ENCODE data around the gene ZIC2.

ZIC2 gene

DNA sequence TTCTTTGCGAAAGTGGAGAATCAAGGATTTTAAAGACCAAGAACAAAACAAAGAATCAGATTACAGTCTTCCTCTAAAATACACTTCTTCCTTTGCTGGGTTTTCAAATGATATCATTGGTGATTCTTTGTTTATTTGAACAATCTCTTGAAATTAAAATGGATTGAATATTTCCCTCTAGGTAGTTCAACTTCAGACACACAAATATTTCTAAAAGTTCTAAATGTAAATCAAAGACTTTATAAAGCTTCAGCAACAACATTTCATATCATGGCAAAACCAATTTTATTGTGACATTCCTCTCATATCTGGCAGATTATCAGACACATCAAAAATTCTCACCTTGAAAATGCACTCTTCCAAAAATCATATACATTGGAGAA is 13.0 kb downstream of the ZIC2 start:
- ChIA-PET CTCF (interaction anchor here (0.6 kb wide), 1 partner anchor 96 kb away, joined by 3 read pairs; no protein-coding TSS in a partner anchor), POLR2A (interaction anchor here (2.1 kb wide), 1 partner anchor 13 kb away, joined by 6 read pairs; the partner anchor contains the start of gene ZIC2)
- H3K27ac ChIP-seq (ENCODE audit: extremely low read depth, low read depth, low read length): no peak overlapping the region
- H3K4me3 ChIP-seq (ENCODE audit: low read depth, low read length): no peak overlapping the region
- peaks cover 15% of the 10 kb centered on the region for H3K4me1 ChIP-seq (ENCODE audit: control insufficient read depth, insufficient read depth, low read length)
- H3K36me3 ChIP-seq (ENCODE audit: control insufficient read depth in 2 of 2, insufficient read depth in 1 of 2, low read length in 2 of 2): no peaks in the 10 kb centered on the region
- no peaks in the 10 kb centered on the region for H3K9me3 ChIP-seq (ENCODE audit: control insufficient read depth, insufficient read depth, low read depth, low read length)
- TF ChIP-seq, protein P1, sequence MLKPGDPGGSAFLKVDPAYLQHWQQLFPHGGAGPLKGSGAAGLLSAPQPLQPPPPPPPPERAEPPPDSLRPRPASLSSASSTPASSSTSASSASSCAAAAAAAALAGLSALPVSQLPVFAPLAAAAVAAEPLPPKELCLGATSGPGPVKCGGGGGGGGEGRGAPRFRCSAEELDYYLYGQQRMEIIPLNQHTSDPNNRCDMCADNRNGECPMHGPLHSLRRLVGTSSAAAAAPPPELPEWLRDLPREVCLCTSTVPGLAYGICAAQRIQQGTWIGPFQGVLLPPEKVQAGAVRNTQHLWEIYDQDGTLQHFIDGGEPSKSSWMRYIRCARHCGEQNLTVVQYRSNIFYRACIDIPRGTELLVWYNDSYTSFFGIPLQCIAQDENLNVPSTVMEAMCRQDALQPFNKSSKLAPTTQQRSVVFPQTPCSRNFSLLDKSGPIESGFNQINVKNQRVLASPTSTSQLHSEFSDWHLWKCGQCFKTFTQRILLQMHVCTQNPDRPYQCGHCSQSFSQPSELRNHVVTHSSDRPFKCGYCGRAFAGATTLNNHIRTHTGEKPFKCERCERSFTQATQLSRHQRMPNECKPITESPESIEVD (tag by site-specific recombination; IDR thresholded peaks at IDR 0.05): peak; percentile 71
- no peak for TF ChIP-seq ZIC2 (tag by site-specific recombination; IDR thresholded peaks at IDR 0.05)

- Histone ChIP-seq H3K9me3 (ENCODE audit: control insufficient read depth, insufficient read depth, low read depth, low read length) (no peaks in the 10 kb centered on the region), H3K4me1 (ENCODE audit: control insufficient read depth, insufficient read depth, low read length) (peaks cover 15% of the 10 kb centered on the region), H3K4me3 (ENCODE audit: low read depth, low read length) (peak overlapping the region; percentile 17), H3K36me3 (ENCODE audit: control insufficient read depth in 2 of 2, insufficient read depth in 1 of 2, low read length in 2 of 2) (no peaks in the 10 kb centered on the region), H3K27ac (ENCODE audit: extremely low read depth, low read depth, low read length) (no peak overlapping the region)
- POLR2A ChIA-PET: interaction anchor here (2.1 kb wide), 1 partner anchor 14 kb away, joined by 6 read pairs; the partner anchor contains the start of gene ZIC2
- no peak for TF ChIP-seq ZNF610 (tag by site-specific recombination; IDR thresholded peaks at IDR 0.05; ENCODE audit: borderline replicate concordance)
- TF ChIP-seq WT1 (tag by site-specific recombination; IDR thresholded peaks at IDR 0.05): no peak
- TF ChIP-seq ZNF248 (tag by site-specific recombination; IDR thresholded peaks at IDR 0.05): no peak
- TF ChIP-seq ZNF37A (tag by site-specific recombination; IDR thresholded peaks at IDR 0.05): no peak
- no peak for TF ChIP-seq HOXA7 (CRISPR knock-in tag; IDR thresholded peaks at IDR 0.05; ENCODE audit: borderline replicate concordance)
- no peak for TF ChIP-seq ZNF174 (tag by site-specific recombination; IDR thresholded peaks at IDR 0.05)
- CTCF ChIA-PET: interaction anchor here (0.6 kb wide), 1 partner anchor 97 kb away, joined by 3 read pairs; no protein-coding TSS in a partner anchor
Observed at GRCh38 chr13:99995104-99995588, 13.6 kb downstream of the ZIC2 start.

DNA sequence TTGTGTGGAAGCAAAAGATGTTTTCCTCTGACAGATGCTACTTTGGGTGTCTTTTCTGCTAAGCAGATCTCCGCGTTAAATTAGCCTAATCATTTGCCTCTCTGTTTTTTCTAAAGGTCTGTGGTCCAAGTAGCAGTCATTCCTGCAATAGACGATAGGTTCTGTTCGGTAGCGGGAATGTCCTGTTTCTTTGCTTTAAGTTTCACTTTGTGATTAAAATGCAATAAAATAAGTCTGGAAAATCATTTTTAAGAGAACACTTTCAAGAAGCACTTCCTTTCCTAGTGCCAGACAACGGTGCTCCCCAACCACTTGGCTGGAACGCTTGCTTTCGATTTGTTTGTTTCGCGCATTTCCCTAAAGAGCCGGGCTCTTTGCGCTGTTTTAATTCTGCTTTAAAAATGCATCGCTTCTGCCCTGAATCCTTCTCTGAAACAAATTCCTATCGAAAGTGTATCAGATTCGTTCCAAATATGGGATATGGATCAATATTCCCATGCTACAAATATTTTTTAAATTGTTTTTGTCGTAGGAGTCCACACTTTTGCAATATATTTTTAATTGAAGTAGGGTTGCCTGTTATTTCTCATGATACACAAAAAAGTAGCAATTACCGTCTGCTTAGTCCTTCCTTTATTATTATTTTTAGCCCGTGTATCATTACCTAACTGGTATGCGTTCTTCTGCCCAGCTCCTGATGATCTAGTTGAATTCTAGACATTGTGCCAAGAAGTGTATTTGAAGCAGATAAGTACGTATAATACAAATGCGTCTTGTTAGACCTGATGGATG is 14.2 kb downstream of the ZIC2 start:
- ChIA-PET POLR2A (no interaction called here), CTCF (interaction anchor here (1.0 kb wide), 1 partner anchor 80 kb away, joined by 3 read pairs; no protein-coding TSS in a partner anchor)
- peak overlapping the region; percentile 17 for H3K4me3 ChIP-seq (ENCODE audit: low read depth, low read length)
- no peaks in the 10 kb centered on the region for H3K9me3 ChIP-seq (ENCODE audit: control insufficient read depth, insufficient read depth, low read depth, low read length)
- H3K36me3 ChIP-seq (ENCODE audit: control insufficient read depth in 2 of 2, insufficient read depth in 1 of 2, low read length in 2 of 2): no peaks in the 10 kb centered on the region
- no peak overlapping the region for H3K27ac ChIP-seq (ENCODE audit: extremely low read depth, low read depth, low read length)
- H3K4me1 ChIP-seq (ENCODE audit: control insufficient read depth, insufficient read depth, low read length): peaks cover 15% of the 10 kb centered on the region
- TF ChIP-seq HOXD13 (CRISPR knock-in tag; IDR thresholded peaks at IDR 0.05; ENCODE audit: borderline replicate concordance) (no peak), PRDM1 (tag by site-specific recombination; IDR thresholded peaks at IDR 0.05) (0 out of 2 replicates have a peak, but pooled peaks have one; percentile 6), ZBTB17 (tag by site-specific recombination; IDR thresholded peaks at IDR 0.05) (0 out of 2 replicates have a peak, but pooled peaks have one; percentile 27)

DNA sequence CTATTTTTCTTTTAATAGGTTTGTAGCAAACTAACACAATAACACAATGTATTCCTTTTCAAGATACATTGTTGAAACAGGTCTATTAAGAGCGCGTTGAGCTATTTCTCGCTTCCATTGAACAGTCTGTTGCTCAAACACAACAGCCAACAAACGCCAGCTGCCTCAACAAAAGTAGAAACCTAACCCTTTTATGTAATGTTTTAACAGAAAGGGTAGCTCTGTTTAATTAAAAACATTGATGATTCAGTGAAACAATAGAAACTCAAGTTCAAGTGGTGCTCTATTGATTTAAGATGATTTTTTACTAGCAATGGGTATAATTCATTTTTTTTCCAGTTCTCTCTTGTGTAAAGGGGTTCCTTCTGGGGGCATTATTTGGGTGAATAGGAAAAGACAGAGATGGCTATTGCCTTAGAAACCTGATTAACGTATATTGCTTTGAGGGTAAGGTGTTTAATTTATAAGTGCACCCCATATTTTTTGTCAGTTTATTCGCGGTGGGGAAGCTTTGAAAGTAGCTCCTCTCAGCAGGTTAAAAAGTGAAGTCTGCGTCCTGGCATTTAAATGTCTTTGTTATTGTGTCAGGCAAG is 14.9 kb downstream of the ZIC2 start:
- no peak for TF ChIP-seq ZNF837 (tag by site-specific recombination; IDR thresholded peaks at IDR 0.05)
- no peak for TF ChIP-seq ZNF175 (tag by site-specific recombination; IDR thresholded peaks at IDR 0.05)
- TF ChIP-seq, protein P1 (tag by site-specific recombination; IDR thresholded peaks at IDR 0.05): 0 out of 2 replicates have a peak, but pooled peaks have one; percentile 19
- TF ChIP-seq, protein P2, sequence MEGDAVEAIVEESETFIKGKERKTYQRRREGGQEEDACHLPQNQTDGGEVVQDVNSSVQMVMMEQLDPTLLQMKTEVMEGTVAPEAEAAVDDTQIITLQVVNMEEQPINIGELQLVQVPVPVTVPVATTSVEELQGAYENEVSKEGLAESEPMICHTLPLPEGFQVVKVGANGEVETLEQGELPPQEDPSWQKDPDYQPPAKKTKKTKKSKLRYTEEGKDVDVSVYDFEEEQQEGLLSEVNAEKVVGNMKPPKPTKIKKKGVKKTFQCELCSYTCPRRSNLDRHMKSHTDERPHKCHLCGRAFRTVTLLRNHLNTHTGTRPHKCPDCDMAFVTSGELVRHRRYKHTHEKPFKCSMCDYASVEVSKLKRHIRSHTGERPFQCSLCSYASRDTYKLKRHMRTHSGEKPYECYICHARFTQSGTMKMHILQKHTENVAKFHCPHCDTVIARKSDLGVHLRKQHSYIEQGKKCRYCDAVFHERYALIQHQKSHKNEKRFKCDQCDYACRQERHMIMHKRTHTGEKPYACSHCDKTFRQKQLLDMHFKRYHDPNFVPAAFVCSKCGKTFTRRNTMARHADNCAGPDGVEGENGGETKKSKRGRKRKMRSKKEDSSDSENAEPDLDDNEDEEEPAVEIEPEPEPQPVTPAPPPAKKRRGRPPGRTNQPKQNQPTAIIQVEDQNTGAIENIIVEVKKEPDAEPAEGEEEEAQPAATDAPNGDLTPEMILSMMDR (tag by site-specific recombination; IDR thresholded peaks at IDR 0.05): no peak
- H3K27ac ChIP-seq (ENCODE audit: extremely low read depth, low read depth, low read length): no peak overlapping the region
- no peaks in the 10 kb centered on the region for H3K9me3 ChIP-seq (ENCODE audit: control insufficient read depth, insufficient read depth, low read depth, low read length)
- CTCF ChIA-PET: interaction anchor here (1.0 kb wide), 1 partner anchor 80 kb away, joined by 3 read pairs; no protein-coding TSS in a partner anchor
- no peaks in the 10 kb centered on the region for H3K36me3 ChIP-seq (ENCODE audit: control insufficient read depth in 2 of 2, insufficient read depth in 1 of 2, low read length in 2 of 2)
- H3K4me3 ChIP-seq (ENCODE audit: low read depth, low read length): no peak overlapping the region
- peaks cover 15% of the 10 kb centered on the region for H3K4me1 ChIP-seq (ENCODE audit: control insufficient read depth, insufficient read depth, low read length)
- POLR2A ChIA-PET: no interaction called here
